HL-60 (cell line): ENCODE data around the gene ZNF652.

Source experiments
- DNase-seq, 2 experiments: peaks; one replicate each; pipeline ENCODE4 v3.0.0-alpha.2; 2010 to 2020; ENCODE audit warnings: low read depth in 1 of 2, low spot score in 1 of 2
- H3K27ac ChIP-seq: fragments of 250-450 bp; sonication (Bioruptor Pico); replicated peaks from 2 replicates; pipeline ENCODE4 v1.5.1; 2020; ENCODE audit warnings: mild to moderate bottlenecking, moderate library complexity
- H3K27me3 ChIP-seq: fragments of 250-450 bp; sonication (Bioruptor Pico); 2 replicates; pipeline ENCODE4 v1.5.1; 2021; ENCODE audit warnings: mild to moderate bottlenecking, moderate library complexity; ENCODE audit not compliant: insufficient read depth, poor library complexity, severe bottlenecking
- H3K4me3 ChIP-seq: replicated peaks from 2 replicates; pipeline ENCODE4 v1.5.1; 2011; ENCODE audit warnings: mild to moderate bottlenecking, control low read depth, low read length; ENCODE audit not compliant: insufficient read depth
- GABPA ChIP-seq: IDR thresholded peaks from 2 replicates; pipeline ENCODE4 v1.6.1; 2012; ENCODE audit warnings: low read depth
- POLR2AphosphoS5 ChIP-seq: IDR thresholded peaks from 2 replicates; pipeline ENCODE4 v1.6.1; 2012; ENCODE audit warnings: low read depth
- SPI1 ChIP-seq: IDR thresholded peaks from 2 replicates; pipeline ENCODE4 v1.6.1; 2012; ENCODE audit warnings: low read depth, mild to moderate bottlenecking, borderline replicate concordance
- TF ChIP-seq, protein P1 (sequence below): IDR thresholded peaks from one replicate; pipeline ENCODE4 v1.5.1; 2011; ENCODE audit warnings: low read length, control low read depth, inconsistent platforms; ENCODE audit not compliant: insufficient read depth
- TF ChIP-seq, protein P2 (sequence below): IDR thresholded peaks from 2 replicates; pipeline ENCODE4 v1.6.1; 2012; ENCODE audit warnings: low read depth; ENCODE audit not compliant: insufficient replicate concordance

The ZNF652 gene

DNA sequence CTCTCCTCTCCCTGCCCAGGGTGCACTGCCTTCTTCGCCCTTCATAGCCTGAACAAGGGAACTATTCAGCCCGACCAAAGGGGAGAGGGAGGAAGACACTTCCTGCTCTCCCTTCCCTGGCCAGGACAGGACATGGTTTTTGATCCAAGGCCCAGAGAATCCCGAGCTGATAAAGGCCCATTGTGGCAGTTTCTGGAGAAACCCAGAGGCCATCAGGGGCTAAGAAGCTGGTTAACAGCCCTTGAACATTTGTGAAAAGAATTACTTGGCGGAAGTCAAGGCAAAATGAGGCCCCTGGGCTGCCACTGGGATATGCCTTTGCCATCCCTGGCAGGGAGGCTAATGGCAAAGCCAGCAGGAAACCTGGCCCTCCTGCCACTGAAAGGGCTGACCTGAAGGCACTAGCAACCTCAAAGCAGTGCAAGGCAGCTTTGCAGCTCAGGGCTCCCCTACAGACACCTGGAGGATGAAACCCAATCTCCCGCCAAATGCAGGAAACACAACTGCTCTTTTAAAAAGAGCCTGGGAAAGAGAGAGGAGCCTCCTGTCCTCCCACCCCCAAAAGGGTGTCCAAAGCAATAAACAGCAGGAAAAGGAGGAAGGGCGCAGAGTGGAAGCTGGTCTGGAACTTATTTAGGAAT is 40.0 kb upstream of the ZNF652 start:
- no peak overlapping the region for H3K4me3 ChIP-seq
- DNase-seq: no peak
- TF ChIP-seq GABPA (no peak), POLR2AphosphoS5 (no peak), SPI1 (no peak)
- TF ChIP-seq, protein P1, sequence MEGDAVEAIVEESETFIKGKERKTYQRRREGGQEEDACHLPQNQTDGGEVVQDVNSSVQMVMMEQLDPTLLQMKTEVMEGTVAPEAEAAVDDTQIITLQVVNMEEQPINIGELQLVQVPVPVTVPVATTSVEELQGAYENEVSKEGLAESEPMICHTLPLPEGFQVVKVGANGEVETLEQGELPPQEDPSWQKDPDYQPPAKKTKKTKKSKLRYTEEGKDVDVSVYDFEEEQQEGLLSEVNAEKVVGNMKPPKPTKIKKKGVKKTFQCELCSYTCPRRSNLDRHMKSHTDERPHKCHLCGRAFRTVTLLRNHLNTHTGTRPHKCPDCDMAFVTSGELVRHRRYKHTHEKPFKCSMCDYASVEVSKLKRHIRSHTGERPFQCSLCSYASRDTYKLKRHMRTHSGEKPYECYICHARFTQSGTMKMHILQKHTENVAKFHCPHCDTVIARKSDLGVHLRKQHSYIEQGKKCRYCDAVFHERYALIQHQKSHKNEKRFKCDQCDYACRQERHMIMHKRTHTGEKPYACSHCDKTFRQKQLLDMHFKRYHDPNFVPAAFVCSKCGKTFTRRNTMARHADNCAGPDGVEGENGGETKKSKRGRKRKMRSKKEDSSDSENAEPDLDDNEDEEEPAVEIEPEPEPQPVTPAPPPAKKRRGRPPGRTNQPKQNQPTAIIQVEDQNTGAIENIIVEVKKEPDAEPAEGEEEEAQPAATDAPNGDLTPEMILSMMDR: no peak
- TF ChIP-seq, protein P2, sequence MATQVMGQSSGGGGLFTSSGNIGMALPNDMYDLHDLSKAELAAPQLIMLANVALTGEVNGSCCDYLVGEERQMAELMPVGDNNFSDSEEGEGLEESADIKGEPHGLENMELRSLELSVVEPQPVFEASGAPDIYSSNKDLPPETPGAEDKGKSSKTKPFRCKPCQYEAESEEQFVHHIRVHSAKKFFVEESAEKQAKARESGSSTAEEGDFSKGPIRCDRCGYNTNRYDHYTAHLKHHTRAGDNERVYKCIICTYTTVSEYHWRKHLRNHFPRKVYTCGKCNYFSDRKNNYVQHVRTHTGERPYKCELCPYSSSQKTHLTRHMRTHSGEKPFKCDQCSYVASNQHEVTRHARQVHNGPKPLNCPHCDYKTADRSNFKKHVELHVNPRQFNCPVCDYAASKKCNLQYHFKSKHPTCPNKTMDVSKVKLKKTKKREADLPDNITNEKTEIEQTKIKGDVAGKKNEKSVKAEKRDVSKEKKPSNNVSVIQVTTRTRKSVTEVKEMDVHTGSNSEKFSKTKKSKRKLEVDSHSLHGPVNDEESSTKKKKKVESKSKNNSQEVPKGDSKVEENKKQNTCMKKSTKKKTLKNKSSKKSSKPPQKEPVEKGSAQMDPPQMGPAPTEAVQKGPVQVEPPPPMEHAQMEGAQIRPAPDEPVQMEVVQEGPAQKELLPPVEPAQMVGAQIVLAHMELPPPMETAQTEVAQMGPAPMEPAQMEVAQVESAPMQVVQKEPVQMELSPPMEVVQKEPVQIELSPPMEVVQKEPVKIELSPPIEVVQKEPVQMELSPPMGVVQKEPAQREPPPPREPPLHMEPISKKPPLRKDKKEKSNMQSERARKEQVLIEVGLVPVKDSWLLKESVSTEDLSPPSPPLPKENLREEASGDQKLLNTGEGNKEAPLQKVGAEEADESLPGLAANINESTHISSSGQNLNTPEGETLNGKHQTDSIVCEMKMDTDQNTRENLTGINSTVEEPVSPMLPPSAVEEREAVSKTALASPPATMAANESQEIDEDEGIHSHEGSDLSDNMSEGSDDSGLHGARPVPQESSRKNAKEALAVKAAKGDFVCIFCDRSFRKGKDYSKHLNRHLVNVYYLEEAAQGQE: no peak
- H3K27ac ChIP-seq: no peak overlapping the region
- no peaks in the 10 kb centered on the region for H3K27me3 ChIP-seq

DNA sequence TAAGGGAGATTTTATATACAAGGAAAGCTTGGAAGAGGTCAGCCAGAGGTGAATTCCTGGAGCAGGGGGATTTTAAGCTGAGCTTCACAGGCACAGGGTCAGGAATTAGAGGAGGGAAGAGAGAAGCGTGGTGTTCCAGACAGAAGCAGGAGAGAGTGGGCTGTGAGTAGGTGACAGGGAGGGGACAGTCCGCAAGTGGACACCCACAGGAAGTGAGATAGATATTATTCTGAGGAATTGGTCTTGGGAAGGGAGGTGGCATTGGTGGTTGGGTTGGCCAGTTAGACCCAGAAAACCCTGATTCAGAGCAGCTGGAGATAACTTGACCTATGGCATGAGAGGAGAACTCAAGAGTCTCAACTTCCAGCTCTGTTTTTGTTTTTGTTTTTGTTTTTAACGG is 37.9 kb upstream of the ZNF652 start:
- DNase-seq: no peak
- TF ChIP-seq POLR2AphosphoS5 (no peak), SPI1 (no peak), GABPA (no peak)
- TF ChIP-seq, protein P1: no peak
- TF ChIP-seq, protein P2: no peak
- Histone ChIP-seq H3K4me3 (no peak overlapping the region), H3K27ac (no peak overlapping the region), H3K27me3 (no peaks in the 10 kb centered on the region)

DNA sequence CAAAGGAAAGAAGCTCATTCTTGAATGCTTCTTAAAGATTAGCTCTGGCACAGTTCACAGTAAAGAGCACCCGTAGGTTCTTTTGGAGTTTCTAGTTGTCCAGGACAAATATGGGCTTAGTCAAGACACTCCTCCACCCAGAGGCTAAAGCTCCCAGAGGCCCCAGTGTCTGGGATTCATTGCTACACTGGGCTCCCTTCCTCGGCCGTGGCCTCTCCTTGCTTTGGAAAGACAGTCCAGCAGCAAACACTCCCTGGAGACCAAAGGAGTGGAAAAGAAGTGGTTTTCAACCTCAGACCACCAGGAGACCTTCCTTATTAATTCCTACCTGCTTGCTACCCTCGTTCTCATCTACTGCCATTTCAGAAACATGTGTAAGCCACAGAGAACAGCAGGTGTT is 35.5 kb upstream of the ZNF652 start:
- no peak for DNase-seq
- no peak overlapping the region for H3K27ac ChIP-seq
- no peak overlapping the region for H3K4me3 ChIP-seq
- TF ChIP-seq, protein P2: no peak
- TF ChIP-seq SPI1 (no peak), GABPA (no peak), POLR2AphosphoS5 (no peak)
- TF ChIP-seq, protein P1: no peak
- no peaks in the 10 kb centered on the region for H3K27me3 ChIP-seq
